Calu3 (cell line): Measurements from ENCODE around the gene H2AZ1. TPM values are rescaled to one million over a fixed set of nuclear protein-coding genes. Genes with fewer than 3 reads are reported as not detected.

ENCODE experiments used
- total RNA-seq: library from RNA; stranded (reverse); gene quantifications from 2 replicates; pipeline ENCODE4 v1.2.3, GENCODE V29; 2022

H2AZ1 gene
- total RNA-seq, 1 experiment from 2014 or later: 380 TPM

Other genes starting within 250 kb of the H2AZ1 start
- 25.9 and 30.6 TPM in 2 replicates for gene DAPP1, start 133.4 kb downstream of the H2AZ1 start, total RNA-seq
- gene LAMTOR3, start 55.8 kb downstream of the H2AZ1 start, total RNA-seq: 19.2 and 21.5 TPM in 2 replicates
- 33.0 and 35.4 TPM in 2 replicates for gene DNAJB14, start 3.7 kb downstream of the H2AZ1 start, total RNA-seq
- gene DDIT4L, start 240.2 kb upstream of the H2AZ1 start, total RNA-seq: 0.57 and 1.2 TPM in 2 replicates